Measurements from ENCODE around the gene SDK1.

DNA sequence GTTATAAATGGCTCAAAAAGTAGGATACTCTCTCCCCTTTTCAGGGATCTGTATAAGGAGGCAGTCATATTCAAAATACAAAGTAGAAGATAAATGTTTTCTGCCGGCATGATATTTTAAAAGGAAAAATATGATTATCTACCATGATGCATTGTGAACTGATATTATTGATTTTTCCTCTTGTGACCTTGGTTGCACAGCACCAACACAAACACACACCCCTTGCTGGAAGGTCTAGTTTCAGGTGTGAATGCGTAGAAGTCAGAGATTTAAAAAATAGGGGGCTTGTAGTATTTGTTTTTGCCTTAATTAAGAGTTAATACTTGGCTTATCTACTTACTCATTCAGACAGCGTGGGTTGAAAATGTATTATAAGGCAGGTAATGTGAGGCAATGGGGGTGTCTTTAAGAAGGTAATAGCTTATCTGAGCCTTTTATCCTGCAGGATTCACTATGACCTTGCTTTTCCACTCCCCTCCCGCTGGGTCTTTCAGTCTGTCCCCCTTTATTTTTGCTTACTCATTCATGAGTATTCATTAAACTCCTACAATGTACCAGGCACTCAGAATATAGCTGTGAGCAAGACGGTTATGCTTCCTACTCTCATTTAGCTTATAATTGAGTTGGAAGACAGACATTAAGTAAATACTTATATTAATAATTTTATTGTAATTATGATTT, 390.6 kb downstream of the SDK1 start:
- TF ChIP-seq, protein P1, sequence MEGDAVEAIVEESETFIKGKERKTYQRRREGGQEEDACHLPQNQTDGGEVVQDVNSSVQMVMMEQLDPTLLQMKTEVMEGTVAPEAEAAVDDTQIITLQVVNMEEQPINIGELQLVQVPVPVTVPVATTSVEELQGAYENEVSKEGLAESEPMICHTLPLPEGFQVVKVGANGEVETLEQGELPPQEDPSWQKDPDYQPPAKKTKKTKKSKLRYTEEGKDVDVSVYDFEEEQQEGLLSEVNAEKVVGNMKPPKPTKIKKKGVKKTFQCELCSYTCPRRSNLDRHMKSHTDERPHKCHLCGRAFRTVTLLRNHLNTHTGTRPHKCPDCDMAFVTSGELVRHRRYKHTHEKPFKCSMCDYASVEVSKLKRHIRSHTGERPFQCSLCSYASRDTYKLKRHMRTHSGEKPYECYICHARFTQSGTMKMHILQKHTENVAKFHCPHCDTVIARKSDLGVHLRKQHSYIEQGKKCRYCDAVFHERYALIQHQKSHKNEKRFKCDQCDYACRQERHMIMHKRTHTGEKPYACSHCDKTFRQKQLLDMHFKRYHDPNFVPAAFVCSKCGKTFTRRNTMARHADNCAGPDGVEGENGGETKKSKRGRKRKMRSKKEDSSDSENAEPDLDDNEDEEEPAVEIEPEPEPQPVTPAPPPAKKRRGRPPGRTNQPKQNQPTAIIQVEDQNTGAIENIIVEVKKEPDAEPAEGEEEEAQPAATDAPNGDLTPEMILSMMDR (IDR thresholded peaks at IDR 0.05; ENCODE audit: borderline replicate concordance, extremely low read depth, low read length, poor library complexity, severe bottlenecking), result no peak
- TF ChIP-seq EZH2 (IDR thresholded peaks at IDR 0.05; ENCODE audit: borderline replicate concordance, low read depth, low read length, severe bottlenecking), result no peak
